HG03280 (cell line): ENCODE measurements around the gene ACOX2.
A peak's percentile ranks its signal among the peaks of the same experiment; 100 is the strongest.

Experiments
- ATAC-seq: cut with Tn5 transposase; IDR thresholded peaks from one replicate; pipeline ENCODE4 v1.9.1; 2021; ENCODE audit warnings: mild to moderate bottlenecking, moderate library complexity; ENCODE audit not compliant: unreplicated experiment

The ACOX2 gene

DNA sequence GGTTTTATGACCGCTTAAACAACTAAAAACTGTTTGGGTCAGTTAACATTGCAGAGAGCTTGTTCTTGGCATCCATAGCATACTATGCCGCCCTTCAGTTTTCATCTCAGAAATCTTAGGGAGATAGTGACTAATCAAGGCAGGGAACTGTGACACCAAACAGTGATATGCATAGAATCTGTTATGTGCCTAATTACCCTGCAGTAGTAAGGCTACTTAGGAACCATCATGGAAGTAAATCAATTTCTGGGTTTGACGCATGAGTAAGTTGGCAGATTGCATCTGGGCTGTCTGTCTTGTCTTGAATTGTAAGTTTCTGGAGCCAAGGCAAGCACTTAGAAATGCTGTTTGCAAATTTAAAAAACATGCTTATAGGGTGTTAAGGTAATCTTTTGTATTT, 22.6 kb downstream of the ACOX2 start:
- ATAC-seq, result no peak

DNA sequence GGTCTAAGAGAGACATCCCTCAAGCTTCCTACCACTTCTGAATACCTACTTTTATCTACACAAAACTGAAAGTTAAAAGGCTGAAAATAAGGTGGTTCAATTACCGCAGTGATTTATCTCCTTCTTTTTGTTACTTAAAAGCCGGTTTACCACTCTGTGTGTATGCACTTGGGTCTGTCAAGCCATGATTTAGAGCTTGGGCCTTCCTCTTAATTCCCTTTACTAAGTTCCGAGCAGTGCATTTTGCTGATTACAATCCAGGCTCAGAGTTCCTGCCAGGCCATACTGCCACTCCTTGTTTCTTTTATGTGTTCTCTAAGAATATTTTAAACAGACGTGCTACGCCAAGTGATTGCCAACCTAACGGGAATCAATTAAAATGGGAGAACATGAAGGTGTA, 28.6 kb downstream of the ACOX2 start:
- no peak for ATAC-seq

DNA sequence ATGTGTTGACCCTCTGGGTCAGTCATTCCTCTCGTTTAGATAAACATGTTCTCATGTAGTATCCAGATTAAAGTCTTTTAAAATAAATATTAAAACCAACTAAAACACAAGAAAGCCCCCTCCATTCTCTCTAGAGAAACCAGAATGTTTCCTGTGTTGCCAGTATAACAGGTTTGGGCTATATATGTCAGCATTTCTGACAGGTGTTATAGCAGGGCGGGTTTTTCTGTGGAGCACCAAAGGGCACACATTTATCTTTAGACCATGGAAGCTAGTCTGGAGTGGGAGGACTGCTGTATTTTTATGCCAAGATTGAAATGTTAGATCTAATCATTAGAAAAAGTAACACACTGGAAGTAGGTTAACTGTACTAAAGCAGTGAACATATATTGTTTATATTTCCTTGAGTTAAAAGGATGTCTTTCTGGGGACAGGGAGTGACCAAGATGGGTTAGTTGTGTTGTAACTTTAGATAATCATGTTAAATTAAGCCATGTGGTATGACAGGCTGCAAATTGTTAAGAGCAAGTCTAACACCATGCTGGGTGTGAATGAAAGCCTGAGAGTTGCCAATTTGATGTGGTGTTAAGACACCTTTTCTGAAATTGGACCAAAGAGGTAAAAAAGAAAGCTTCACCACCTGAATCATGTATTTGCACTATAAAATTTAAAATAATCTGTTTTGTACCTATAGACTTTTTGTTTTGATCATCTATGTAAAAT, 29.5 kb downstream of the ACOX2 start:
- ATAC-seq, result no peak

DNA sequence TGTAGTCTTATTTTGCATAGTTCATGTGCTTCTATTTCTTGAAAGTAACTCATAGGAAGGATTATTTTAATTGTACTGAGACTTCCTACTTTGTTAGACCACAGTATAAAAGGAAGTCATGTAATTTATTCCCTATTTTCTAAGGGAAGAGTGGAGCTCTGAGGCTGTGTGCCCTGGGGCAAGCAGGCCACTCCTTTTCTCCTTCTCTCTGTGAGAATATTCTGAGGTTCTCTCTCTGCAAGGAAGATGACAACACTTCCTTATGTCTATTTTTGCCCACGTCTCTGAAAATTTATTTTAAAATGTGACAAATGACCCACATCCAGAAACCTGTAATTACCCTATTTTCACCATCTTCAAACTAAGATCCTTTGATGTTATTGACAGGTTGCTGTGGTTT, 34.1 kb downstream of the ACOX2 start:
- no peak for ATAC-seq

DNA sequence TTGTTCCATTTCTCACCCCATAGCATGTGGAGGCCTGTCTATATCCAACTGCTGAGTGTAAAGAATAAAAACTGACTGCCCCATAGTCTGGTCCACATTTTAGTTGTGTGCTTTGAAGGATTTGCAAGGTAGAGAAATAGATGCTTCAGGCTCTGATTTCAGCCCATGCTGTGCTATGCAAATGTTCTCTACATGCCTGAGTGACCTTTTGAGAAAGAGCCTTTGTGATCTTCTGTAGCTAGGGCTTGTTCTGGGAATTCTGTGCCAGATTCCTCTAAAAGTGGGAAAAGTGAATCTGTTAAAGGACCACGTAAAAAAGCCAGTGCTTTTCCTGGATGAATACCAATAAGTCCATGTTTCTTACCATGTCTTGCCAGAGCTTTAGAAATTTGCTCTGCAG, 39.9 kb downstream of the ACOX2 start:
- no peak for ATAC-seq

DNA sequence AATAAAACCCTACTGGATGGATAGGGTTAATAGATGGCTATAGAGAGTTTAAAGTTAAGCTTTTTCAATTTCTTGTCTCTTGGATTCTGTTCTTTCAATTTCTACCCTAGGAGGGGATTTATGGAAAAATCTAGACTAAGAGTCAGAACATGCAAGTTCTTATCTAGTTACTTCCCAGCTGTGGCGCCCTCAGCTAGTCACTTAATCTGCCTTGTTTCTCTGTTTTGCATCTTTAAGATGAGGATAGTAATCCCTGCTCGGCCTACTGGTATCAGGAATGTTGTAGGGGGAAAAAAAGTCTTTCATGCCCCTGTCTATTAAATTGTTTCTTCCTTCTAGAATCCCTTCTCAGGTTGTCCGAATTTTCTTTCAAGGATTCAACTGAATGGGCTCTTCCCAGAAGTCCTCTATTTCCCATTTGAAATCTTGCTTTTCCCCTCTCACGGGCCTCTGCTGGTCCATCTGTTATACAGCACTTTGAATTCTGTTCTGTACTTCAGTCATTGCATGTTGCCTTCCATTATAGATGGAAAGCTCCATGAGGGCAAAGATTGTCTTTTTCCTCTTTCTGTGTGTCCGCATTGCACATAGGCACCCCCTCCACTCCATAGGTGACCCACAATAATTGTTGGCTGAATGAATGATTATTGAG, 40.7 kb downstream of the ACOX2 start:
- no peak for ATAC-seq

DNA sequence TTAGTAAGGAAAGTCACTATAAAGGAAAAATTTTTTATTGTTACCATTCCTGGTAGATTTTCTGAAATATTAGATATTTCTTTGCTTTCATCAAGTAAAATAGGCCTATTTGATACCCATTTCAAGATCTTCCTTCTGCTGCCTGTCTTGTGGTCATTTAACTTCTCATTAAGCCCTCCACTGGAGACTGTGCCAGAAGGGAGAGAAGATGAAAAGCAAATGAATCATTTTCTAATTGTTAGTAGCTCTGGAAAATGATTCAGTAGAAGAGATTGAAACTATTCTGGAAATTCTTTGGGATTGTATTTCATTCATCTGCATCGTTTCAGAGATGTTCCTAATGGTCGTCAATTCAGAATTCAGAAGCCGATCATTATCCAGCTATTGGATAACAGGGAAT, 41.9 kb downstream of the ACOX2 start:
- ATAC-seq, result no peak

DNA sequence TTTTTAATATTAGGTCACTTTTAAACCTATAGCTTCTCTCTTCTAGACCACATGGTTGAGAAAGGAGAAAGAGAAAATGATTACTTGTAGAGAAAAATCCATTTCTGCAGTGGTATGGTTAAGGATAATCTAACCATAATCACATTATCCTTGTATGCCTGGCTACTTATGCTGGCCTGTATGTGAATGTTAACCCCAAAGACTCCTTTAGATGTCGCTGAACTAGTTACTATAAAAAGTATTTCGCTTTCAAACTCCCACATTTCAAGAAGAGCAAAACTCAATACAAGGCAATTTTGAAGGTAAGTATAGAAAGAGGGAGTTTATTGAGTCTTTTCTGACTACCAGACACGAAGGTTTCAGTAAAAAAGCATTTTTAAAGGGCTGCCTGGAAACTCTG, 42.9 kb downstream of the ACOX2 start:
- no peak for ATAC-seq

DNA sequence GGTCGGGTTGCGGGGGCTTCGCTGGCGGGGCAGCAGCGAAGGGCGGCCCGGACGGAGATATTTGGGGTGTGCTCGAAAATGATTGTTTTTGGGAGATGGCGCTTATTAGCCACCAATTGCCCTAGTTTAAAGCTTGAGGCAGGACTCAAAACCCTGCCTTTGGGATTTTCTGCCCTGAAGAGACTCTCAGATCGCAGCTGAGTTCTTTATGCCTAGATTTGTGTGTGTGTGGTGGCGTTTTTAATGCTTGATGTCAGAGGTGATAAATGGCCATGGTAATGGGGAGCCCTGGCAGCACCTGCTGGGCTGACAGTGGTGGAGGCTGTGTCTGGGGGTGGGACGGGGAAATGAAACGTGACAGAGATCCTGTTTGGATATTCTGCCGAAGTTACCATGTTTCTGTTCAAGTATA, 44.5 kb downstream of the ACOX2 start:
- no peak for ATAC-seq

DNA sequence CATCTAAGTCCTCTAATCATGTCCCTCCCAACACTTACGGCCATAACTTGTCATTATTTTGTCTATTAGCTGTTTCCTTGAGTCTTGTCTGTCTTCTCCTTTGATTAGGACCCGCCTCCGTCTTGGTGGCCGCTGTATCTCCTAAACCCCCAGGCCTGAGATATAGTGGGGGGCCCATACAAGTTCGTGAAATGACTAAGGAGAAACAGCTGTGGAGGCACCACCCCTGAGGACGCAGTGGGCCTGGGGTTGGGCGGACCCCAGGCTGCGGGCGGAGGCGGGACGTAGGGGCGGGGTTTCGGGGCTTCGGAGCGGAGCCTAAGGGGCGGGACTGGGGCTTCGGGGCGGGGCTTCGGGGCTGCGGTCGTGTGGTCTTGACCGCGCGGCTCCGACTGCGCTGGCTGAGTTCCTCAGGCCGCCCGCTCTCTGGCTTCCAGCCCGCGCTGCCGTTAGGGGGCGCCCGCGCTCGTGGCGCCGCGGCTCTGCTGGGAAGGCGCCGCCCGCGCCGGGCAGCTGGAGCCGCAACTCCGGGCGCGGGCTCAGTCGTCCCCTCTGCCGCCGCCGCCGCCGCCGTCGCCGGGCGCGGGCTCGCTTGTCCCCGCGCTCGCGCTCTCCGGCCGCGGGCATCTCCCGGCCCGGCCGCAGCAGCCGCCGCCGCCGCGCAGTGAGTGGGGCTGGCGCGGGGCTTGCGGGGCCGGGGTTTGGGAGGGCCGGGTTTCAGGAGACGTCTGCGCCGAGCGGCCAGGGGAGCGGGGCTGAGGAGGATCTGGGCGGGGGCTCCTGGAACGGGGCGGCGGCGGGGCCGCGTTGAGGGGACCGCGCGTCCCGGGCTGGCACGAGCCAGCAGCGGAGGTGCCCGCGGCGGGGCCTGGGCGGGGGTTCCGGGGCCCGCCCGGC, 45.2 kb downstream of the ACOX2 start, which contains the start of gene KCTD6:
Gene KCTD6 (plus strand): TSS at position 591 of the 897 bp plus-strand sequence. CDS start 6,660 bp downstream, outside the sequence.
- ATAC-seq, result peak; percentile 94

DNA sequence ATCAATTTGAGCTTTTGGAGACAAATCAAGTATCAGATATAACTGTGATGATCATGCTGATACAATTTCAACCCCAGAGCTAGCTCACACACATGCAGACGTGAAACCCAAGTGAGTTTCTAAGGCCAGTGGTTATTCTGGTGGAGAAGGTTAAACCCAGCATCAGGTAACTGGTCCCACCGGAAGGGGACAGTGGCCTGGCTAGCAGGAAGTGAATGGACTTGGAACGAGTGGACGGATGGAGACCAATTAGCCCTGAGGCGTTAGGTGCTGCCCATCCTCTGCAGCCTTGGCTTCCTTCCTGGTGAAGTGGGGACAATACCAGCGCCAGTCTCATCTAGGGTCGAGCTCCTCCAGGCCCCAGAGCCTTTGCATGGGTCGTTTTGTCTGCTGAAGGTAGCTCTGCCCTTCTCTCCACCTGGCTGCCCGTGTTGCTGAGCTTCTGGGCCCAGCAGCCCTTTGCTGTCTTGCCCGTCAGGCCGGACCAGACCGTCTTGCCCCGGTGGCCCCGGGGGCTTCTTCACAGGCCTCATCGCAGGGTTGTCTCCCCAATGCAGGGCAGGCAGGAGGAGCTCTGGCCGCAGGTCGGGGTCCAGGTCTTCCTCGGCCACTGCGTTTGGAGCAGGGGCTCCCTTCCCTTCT, 46.0 kb downstream of the ACOX2 start:
- no peak for ATAC-seq

DNA sequence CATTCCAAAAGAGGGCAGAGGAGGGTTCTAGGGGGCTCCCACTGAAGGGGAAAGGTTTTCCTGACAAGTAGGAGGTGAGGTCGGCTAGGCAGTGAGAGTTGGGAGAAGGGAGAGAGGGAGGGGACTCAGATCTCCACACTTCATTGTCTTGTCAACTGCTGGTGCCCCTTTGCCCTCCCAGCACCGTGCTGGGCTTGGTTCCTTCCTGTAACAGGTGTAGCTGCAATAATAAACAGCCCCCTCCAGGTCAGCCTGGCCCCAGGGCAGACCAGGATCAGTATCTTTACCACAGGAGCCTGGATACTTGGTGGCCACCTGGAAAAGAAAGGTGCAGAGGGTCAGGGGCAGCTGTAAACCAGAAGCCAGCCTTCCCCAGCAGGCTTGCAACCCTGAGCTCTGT, 48.0 kb downstream of the ACOX2 start:
- ATAC-seq, result no peak

DNA sequence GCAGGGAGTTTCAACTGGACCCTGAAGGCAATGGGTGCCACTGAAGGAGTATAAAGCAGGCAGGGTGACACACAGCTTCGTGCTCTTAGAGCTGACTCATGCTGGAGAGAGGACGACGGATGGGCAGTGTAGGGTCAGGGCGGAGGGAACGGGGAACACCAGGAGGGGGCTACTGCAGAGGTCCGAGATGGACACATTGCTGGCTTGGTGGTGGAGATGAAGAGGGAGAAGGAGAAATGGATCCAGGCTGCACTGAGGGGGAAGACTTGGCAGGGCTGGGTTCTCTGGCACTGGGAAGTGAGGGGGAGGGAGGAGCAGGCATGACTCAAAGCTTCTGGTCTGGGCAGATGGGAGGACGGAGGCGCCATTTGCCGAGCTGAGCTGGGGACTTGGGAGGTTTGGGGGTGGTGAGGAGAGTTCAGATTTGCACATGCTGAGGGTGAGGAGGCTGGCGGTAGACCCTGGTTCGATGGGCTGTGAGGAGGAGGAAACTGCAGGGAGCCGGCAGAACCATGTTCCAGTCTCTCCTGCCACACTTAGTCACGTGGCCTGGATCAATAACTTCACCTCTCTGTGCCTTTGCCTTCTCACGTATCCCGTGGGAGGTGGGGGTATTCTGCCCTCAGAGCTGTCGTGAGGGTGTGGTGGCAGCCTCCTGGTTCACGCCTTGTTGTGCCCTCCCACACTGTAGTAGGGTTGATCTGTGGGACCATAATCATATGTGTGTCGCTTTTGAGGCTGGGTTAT, 49.7 kb downstream of the ACOX2 start:
- no peak for ATAC-seq

DNA sequence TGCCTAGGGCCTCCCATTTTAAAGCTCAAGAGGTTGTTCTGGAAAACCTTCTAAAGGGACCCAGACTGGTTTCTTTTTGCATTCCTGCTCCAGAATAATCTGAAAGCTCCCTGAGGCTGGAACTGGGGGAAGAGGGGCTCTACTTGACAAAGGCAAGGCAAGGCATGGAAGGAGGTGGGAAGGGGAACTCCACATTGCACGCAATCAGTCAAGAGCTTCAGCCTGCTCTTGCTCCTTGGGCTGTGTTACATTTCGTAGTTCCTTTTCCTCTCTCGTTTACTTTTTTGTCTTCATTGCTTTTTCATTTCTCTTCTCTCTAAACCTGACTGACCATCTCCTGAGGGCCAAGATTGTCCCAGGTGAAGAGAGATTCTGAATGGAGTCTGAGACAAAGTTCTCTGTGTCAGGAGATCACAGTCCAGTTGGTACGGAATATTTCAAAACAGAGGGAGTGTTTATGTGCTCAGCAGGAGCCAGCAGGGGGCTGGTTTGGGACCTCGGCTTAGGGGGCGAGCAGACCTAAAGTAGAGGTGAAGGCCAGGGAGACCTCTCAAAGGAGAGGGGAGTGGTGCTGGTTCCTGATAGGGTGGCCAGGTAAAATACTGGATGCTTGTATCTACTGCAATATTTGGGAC, 51.1 kb downstream of the ACOX2 start:
- ATAC-seq, result no peak

DNA sequence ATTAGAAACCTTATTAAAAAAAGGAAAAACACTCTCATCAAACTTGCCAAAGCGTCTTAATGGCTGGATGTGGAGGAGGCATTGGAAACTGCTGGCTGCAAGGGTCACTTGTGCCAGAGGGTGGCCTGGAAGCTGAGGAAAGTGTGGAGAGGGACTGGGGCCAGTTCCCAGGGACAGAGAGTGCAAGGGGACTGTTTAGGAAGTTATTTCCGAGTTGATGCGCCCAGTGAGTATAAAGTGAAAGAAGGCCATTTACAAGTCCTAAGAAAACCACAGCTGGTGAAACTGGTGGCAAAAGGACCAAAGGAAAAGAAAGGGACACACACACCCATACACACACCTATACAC, 52.3 kb downstream of the ACOX2 start:
- no peak for ATAC-seq

DNA sequence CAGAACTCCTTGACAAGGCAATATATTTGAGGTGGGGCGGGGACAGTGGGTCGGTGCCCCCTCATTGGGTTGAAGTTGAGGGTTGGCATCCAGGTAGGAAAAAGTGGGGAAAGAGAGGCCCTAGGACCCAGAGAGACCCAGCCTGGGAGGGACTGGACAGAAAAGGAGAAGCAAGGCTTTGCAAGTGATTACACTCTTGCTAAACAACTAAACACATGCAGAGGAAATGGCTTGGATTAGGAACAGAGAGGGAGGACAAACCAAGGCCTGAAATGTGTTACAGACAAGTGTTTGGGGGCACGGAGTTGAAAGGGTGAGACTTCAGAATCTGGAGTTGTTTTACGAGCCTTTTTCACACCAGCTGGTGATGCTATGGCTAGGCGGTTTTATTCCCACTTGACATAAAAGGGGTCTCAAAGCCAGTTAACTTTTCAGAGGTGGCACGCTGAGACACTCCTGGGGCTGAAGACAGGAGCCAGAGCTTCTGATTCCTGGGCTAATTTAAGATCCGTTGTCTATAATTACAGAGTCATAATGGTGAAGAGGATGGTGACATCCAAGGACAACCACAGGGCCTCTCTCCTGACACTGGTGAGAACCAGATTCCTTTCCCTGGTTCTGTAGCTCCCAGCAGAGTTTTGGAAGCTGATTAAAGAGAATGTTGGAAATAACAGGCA, 52.8 kb downstream of the ACOX2 start:
- no peak for ATAC-seq

DNA sequence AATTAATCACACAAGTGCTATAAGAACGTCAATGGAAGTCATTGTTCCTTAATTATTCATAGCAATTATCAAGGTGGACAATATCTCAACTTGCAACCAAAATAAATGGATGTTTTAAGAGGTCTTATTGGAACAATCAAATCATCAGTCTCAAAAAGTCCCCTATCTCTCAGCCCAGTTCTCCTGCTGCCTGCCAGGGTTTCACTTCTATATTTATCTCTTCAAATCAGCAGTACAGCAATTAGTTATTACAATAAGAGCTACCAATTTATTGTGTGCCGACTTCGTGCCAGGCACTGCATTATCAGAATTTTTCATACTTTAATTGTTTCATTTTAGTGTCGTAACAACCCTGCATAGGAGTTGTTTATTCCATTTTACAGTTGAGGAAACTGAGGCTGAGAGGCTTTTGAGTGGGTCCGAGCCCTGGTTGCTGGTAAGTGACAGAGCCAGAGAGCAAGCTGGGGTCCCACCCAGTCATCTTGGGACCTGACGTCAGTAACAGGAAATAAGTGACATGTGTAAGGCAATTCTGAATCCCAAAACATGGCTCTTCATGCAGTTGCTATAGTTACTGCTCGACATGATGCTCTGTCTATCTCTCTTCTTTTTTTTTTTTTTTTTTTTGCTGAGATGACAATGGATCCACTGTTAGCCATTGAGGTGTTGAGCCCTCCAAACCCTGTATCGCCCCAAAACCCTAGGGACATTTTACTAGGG, 53.9 kb downstream of the ACOX2 start:
- no peak for ATAC-seq

DNA sequence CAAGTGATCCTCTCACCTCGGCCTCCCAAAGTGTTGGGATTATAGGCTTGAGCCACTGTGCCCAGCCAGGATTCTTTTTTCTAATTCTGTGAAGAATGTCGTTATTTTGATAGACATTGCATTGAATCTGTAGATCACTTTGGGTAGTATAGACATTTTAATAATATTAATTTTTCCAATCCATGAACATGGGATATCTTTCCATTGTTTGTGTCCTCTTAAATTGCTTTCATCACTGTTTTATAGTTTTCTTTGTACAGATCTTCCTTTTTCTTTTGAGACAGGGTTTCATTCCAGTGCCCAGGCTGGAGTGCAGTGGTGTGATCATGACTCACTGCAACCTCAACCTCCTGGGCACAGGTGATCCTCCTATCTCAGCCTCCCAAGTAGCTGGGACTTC, 56.7 kb downstream of the ACOX2 start:
- ATAC-seq, result no peak

DNA sequence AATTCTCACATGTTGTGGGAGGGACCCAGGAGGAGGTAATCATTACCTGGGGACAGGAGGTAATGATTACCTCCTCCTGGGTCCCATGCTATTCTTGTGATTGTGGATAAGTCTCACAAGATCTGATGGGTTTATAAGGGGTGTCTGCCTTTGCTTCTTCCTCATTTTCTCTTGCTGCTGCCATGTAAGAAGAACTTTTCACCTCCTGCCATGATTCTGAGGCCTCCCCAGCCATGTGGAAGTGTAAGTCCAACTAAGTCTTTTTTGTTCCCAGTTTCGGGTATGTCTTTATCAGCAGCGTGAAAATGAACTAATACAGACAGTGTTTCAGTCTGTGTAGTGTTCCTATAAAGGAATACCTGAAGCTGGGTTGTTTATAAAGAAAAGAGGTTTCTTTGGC, 58.2 kb downstream of the ACOX2 start:
- ATAC-seq, result no peak
